ENCODE data around the gene MRTFA.

Gene MRTFA

DNA sequence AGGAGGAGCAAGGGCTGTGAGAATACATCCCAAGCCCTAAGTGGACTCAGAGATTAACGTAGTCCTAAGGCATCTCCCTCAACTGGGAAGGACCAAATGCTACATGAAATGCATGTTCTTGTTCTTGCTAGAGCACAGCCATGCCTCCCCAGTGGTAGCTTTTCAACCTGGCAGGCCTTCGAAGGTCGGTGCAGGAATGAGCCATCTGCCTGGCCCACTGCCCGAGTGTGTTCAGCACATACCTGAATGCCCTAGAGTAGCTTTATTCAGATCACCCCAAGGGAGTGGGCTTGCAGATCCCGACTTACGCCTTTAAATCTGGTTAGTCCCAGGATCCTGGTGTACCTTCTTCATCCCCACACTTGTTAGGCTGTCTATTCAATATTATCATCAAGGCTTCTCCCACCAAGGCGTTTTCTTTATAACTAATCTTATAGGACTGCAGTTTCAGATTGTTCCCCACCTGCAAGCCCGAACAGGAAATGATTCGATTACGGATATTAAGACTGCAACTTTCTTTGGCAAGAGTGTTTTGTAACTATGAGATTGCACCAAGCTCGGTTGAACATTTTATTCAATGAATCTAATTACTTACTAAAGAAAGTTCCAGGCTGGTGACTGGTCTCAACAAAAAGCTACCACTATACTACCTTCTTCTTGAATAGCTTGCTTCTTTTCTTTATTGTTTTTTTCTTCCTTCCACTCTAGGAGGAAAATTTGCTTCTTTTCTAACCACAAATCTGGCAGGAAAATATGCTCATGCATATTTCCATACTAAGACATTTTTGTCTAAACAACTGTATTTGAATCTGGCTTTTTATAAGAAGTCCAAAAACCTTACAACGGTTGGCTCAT is 150.5 kb downstream of the MRTFA start:
- DNase-seq: no peak

DNA sequence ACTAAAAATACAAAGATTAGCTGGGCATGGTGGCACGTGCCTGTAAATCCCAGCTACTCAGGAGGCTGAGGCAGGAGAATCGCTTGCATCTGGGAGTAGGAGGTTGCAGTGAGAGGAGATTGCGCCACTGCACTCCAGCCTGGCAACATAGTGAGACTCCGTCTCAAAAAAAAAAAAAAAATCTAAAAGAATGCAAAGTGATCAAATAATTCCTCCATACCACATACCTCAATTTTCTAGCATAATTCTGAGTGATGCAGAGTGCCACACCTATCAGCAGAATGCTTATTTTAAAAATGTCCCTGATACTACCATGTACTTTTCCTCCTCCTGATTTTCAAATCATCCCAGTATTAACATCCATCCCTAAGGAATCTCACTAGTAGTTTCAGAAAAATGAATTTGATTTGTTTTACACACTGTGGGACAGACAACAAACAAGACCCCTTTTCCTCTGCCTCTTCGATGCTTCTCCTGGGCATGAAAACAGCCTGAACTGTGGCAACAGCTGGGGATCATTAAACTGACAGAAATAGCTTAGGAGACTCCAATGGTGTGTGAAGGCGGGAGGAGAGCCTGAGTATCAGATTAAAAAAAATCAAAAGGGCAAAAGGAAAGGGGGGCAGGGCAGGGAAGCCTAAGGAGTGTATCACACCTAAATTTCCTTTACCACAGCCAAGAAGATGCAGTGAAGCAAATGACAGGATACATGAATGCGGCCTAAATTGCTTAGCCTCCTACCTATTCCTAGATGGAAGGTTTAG is 151.4 kb downstream of the MRTFA start:
- DNase-seq: no peak

DNA sequence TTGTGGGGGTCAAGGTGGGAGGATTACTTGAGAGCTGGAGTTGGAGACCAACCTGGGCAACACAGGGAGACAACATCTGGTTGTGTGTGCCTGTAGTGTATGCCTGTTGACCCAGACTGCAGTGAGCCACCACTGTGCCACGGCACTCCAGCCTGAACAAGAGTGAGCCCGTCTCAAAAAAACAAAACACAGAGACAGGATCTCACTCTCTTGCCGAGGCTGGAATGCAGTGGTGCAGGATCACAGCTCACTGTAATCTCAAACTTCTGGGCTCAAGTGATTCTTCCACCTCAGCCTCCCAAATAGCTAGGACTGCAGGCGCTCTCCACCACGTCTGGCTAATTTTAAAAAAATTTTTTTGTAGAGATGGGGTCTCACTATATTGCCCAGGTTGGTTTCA is 153.6 kb downstream of the MRTFA start:
- DNase-seq: no peak

DNA sequence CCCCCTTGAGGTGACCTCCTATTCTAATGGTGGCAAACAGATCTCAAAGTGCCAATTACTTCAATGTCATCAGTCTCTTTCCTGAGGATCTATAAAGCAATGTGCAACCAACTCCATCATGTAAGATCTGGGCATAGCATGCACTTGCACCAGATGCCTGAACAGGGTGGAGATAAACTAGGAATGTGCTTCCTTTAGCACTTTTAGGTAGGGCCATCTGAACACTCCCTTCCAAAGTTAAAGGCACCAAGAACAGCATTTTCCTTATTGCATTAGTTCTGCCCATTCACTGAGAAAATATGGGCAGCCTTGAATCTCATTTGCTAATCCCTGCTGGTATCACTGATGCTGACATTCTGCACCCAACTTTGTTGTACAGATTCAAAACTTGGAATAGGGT is 154.1 kb downstream of the MRTFA start:
- DNase-seq: no peak

- DNase-seq: no peak
Measured at GRCh38 chr22:40480996-40481395, 155.5 kb downstream of the MRTFA start.

- no peak for DNase-seq
Measured at GRCh38 chr22:40479887-40480538, 156.5 kb downstream of the MRTFA start.

- no peak for DNase-seq
Measured at GRCh38 chr22:40479126-40479800, 157.3 kb downstream of the MRTFA start.

- no peak for DNase-seq
Measured at GRCh38 chr22:40478338-40479125, 158.0 kb downstream of the MRTFA start.

- no peak for DNase-seq
Measured at GRCh38 chr22:40477683-40478337, 158.7 kb downstream of the MRTFA start.

DNA sequence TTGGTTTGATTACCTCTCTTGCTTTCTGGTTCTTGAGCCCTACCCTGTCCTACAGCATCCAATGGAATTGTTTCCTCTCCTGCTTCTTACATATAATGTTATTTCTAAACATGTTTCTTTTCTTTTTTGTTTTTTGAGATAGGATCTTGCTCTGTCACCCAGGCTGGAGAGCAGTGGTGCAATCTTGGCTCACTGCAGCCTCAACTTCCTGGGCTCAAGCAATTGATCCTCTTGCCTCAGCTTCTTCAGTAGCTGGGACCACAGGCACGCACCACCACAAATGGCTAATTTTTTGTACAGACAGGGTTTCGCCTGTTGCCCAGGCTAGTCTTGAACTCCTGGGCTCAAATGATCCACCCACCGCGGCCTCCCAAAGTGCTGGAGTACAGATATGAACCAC is 160.2 kb downstream of the MRTFA start:
- no peak for DNase-seq

DNA sequence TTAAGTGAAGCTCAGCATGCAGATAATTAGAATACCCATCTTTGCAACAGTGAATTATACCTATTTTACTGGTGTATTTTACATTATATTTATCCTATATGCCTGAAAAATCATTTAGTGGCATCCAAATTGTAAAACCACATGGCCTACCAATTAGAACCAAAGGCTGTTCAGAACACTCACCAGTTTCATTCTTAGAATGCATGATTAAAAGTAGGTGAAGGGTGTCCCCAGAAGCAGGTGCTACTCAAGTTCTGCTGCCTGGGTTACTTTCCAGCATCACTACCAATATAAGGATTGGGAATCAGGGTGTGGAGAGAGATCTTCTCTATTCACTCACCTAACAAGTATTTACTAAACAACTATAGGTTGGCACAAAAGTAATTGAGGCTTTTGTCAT is 162.8 kb downstream of the MRTFA start:
- DNase-seq: peak in 1 of 5 experiments; percentile 50

DNA sequence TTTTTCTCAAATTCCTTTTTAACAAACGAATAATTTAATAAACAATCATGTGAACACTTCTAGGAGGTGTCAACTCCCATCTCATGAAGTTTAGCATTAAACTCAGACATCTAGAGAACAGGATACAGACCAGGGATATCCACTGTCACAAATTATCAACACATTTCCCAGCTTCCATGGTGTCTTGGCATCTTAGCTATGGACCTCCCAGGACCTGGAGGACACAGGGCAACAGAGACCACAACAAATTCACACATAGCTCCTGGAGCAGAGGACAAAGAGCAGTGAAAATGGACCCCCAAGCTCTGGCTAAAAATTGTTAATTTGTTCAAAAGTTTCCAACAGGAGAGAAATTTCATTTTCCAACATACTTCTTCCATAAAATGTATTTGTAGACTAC is 163.9 kb downstream of the MRTFA start:
- DNase-seq: no peak

- DNase-seq: no peak
Measured at GRCh38 chr22:40472051-40472450, 164.5 kb downstream of the MRTFA start.

GRCh38 chr22:40469181-40469580 is 167.3 kb downstream of the MRTFA start:
- no peak for DNase-seq

- DNase-seq: no peak
Measured at GRCh38 chr22:40468616-40469015, 167.9 kb downstream of the MRTFA start.

DNA sequence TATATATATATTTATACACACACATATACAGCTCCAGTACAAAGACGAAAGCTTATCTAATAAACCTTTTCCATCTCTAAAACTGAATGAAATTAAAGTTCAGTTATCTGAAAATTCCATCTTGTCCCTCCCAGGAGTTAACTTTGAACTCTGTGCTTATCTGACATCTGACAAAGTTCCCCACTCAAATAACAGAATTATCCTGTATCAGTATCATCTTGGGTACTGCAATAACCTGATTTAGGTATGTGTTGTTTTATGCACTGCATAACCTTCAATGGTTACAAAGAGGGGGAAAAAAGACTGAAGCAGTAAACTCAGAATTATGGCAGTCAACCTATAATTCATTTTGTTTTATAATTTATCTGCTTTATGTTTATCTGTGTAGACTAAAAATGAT is 169.5 kb downstream of the MRTFA start:
- DNase-seq: no peak

GRCh38 chr22:40463683-40464082 is 172.8 kb downstream of the MRTFA start:
- DNase-seq: peak in 1 of 5 experiments; percentile 82

DNA sequence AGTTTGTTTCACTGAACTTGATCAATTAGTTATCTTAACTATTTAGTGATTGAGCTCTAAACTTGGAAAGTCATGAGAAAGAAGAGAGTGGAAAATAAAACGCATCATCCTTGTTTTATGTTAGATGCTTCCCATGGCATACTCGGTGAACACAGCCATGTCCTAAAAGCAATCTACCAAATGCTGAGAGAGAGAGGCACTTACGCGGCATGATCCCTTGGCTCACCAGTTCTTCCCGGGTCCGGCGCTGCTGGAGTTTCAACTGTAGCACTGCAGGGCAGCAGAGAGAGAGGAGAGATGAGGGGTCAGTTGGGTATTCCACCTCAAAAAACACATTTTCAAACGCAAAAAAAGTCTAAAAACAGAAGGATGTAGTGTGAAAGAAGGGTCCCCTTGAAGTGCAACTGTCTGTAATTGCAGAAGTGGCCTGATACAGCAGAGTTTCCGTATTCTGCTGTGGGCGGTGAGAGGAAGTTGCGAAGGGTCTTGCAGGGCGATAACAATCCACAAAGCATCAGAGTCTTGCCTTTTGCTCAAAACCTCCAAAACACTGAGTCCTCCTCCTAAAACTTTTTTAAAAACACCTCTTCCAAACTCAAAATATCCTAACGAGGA is 173.4 kb downstream of the MRTFA start:
- DNase-seq: peak in 4 of 5 experiments; percentile 19 to 87 (median 27)

- DNase-seq: peak in 2 of 5 experiments; percentile 9 to 61
Measured at GRCh38 chr22:40462195-40462984, 174.1 kb downstream of the MRTFA start.

DNA sequence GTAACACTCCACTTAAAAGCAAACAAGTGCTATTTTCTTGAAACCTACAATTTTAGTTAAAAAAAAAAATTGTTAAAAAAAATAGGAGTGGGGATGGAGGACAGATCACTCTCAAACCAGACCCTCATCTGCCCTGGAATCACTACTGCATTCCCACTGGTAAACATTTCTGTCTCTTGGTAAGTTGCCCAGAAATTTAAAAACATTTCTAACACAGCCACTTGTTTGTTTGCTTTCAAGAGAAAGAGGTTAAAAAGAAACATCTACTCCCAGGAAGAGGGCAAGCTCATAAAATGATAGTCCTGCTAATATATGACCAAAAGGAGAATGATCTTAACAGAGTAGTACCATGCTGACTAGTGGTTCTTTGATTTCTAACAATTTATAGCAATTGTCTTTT is 182.8 kb downstream of the MRTFA start:
- DNase-seq: no peak
